Liver (tissue), 3 donors: ENCODE data around the gene IFT52.
"Not testable (repeated sequence)": the region's sequence is repeated elsewhere in the genome, so short reads cannot be mapped to it uniquely, and the experiment has no call there.

ENCODE experiments used
- CTCF ChIP-seq: fragments of 150-350 bp; IDR thresholded peaks from 2 replicates; pipeline ENCODE4 v1.5.1; 2017; ENCODE audit warnings: improper control_type of control experiment, low read depth, low read length; ENCODE audit not compliant: missing input control
- EGR1 ChIP-seq, 2 donors: IDR thresholded peaks; 2 replicates each; pipeline ENCODE4 v1.6.1; 2016 to 2018; ENCODE audit warnings: antibody characterized with exemption in 2 of 2, low read depth in 2 of 2
- FOXA1 ChIP-seq: IDR thresholded peaks from 2 replicates; pipeline ENCODE4 v1.6.1; 2016; ENCODE audit warnings: antibody characterized with exemption
- FOXA2 ChIP-seq: IDR thresholded peaks from 2 replicates; pipeline ENCODE4 v1.6.1; 2016; ENCODE audit warnings: antibody characterized with exemption
- GABPA ChIP-seq, 2 donors: IDR thresholded peaks in 1 of 2; conservative IDR thresholded peaks in 1 of 2; 2 replicates each; pipeline ENCODE4 v1.6.1; 2016; ENCODE audit warnings: antibody characterized with exemption in 2 of 2, mild to moderate bottlenecking in 1 of 2, moderate library complexity in 1 of 2
- MAX ChIP-seq: IDR thresholded peaks from 2 replicates; pipeline ENCODE4 v1.6.1; 2016; ENCODE audit warnings: antibody characterized with exemption
- RAD21 ChIP-seq, 2 donors: IDR thresholded peaks; 2 replicates each; pipeline ENCODE4 v1.6.1; 2016; ENCODE audit warnings: antibody characterized with exemption in 2 of 2, mild to moderate bottlenecking in 2 of 2
- REST ChIP-seq: IDR thresholded peaks from 2 replicates; pipeline ENCODE4 v1.6.1; 2016; ENCODE audit warnings: antibody characterized with exemption, mild to moderate bottlenecking
- RXRA ChIP-seq, 2 donors: IDR thresholded peaks; 2 replicates each; pipeline ENCODE4 v1.6.1; 2017 to 2018; ENCODE audit warnings: antibody characterized with exemption in 2 of 2, mild to moderate bottlenecking in 1 of 2
- SP1 ChIP-seq: IDR thresholded peaks from 2 replicates; pipeline ENCODE4 v1.6.1; 2018; ENCODE audit warnings: antibody characterized with exemption, mild to moderate bottlenecking
- TAF1 ChIP-seq: conservative IDR thresholded peaks from 2 replicates; pipeline ENCODE4 v1.6.1; 2016; ENCODE audit warnings: antibody characterized with exemption, mild to moderate bottlenecking
- YY1 ChIP-seq: IDR thresholded peaks from 2 replicates; pipeline ENCODE4 v1.6.1; 2016; ENCODE audit warnings: antibody characterized with exemption, mild to moderate bottlenecking
- TF ChIP-seq, protein P1 (sequence below): IDR thresholded peaks from 2 replicates; pipeline ENCODE4 v1.6.1; 2016; ENCODE audit warnings: antibody characterized with exemption
- donor health status: healthy.
- donor health status: healthy.

GRCh38 chr20:43607278-43607677, 16.5 kb downstream of the IFT52 start:
- TF ChIP-seq TAF1; CTCF; REST; GABPA (IDR thresholded peaks at IDR 0.05 in 1 of 2, conservative IDR thresholded peaks at IDR 0.05 in 1 of 2); MAX; RXRA (IDR thresholded peaks at IDR 0.05); EGR1 (IDR thresholded peaks at IDR 0.05; ENCODE audit: low read depth in 2 of 2); SP1; YY1; FOXA2; FOXA1; RAD21 (IDR thresholded peaks at IDR 0.05): not testable (repeated sequence)
- TF ChIP-seq, protein P1, sequence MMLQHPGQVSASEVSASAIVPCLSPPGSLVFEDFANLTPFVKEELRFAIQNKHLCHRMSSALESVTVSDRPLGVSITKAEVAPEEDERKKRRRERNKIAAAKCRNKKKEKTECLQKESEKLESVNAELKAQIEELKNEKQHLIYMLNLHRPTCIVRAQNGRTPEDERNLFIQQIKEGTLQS = not testable (repeated sequence)
